Subcutaneous adipose tissue (tissue), 4 donors: ENCODE data around the gene FZD1. TPM values are rescaled to one million over a fixed set of nuclear protein-coding genes. Genes with fewer than 3 reads are reported as not detected.

Experiments used
- total RNA-seq, 4 donors: library from RNA; depleted of rRNA; stranded (reverse); fragments of >200 nt; gene quantifications; one replicate each; pipeline ENCODE4 v1.1.0, GENCODE V29; 2016
- TF ChIP-seq, protein P1 (sequence below): fragments of 450-650 bp; IDR thresholded peaks from one replicate; pipeline ENCODE4 v1.5.1; 2016; ENCODE audit warnings: low read depth, mild to moderate bottlenecking, control low read depth, antibody characterized with exemption, moderate library complexity

Gene FZD1
- 10 to 100 TPM in 1 of 4 donors, 1 to 10 TPM in 3; 5.7 to 11.9 (median 7.9) TPM for total RNA-seq

DNA sequence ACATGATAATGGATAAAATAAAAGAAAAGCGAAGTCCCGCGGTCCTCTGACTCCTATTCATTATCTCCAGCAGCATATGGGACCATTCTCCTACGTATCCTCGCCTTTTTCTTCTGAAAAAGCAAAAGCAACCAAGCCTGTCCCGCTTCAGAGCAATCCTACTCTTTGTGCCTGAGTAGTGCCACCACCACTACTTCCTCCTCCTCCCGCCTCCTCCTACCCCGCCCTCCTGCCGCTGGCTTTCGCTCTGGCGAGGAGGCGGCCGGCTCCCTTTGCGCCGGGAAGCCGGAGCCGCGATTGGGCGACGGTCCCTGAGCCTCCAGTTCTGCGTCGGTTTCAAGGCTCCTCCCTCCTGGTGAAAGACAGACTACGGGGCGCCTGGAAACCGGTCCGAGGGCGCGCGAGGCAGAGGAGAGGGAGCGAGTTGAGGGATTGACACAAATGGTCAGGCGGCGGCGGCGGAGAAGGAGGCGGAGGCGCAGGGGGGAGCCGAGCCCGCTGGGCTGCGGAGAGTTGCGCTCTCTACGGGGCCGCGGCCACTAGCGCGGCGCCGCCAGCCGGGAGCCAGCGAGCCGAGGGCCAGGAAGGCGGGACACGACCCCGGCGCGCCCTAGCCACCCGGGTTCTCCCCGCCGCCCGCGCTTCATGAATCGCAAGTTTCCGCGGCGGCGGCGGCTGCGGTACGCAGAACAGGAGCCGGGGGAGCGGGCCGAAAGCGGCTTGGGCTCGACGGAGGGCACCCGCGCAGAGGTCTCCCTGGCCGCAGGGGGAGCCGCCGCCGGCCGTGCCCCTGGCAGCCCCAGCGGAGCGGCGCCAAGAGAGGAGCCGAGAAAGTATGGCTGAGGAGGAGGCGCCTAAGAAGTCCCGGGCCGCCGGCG lies at the start of gene FZD1:
Gene FZD1 (plus strand): TSS at position 388 of the 878 bp plus-strand sequence. CDS start 448 bp downstream, at position 836.
- TF ChIP-seq, protein P1, sequence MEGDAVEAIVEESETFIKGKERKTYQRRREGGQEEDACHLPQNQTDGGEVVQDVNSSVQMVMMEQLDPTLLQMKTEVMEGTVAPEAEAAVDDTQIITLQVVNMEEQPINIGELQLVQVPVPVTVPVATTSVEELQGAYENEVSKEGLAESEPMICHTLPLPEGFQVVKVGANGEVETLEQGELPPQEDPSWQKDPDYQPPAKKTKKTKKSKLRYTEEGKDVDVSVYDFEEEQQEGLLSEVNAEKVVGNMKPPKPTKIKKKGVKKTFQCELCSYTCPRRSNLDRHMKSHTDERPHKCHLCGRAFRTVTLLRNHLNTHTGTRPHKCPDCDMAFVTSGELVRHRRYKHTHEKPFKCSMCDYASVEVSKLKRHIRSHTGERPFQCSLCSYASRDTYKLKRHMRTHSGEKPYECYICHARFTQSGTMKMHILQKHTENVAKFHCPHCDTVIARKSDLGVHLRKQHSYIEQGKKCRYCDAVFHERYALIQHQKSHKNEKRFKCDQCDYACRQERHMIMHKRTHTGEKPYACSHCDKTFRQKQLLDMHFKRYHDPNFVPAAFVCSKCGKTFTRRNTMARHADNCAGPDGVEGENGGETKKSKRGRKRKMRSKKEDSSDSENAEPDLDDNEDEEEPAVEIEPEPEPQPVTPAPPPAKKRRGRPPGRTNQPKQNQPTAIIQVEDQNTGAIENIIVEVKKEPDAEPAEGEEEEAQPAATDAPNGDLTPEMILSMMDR = no peak

DNA sequence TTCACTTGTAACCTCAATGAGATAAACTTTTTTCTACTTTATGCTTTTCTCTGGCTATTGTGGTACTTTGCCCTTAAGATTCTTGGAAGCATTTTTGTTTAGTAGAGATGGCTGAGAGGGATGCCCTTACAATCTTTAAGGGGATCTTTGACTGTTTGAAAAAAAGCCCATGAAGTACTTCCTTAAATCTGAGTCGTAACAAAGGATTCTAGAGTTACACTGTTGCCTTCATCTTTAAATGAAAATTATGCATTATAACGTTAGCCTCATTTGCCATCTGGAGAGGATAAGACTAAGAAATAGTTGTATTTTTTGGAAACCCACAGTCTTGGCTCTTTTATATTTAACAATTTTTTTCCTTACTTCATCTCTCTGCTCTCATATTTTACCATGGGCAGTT lies 37.8 kb upstream of the FZD1 start:
- TF ChIP-seq, protein P1 = no peak

DNA sequence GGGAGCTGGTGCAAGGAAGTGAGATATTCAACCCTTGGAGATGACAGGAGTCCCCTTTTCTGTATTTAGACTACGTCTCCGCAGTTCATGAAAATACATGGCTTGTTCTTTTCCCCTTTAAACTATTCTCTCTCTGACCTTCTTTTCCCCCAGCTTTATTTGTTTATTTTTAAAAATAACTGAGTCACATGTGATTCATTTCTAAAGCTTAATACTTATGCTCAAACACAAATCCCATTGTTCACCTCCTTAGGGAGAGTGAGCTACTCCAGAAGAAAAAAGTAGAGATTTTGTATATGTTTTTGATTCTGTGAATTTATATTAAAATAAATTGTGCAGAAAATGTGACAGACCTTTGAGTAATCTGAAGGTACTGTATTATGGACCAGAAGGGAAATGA lies 35.9 kb upstream of the FZD1 start:
- TF ChIP-seq, protein P1 = no peak

DNA sequence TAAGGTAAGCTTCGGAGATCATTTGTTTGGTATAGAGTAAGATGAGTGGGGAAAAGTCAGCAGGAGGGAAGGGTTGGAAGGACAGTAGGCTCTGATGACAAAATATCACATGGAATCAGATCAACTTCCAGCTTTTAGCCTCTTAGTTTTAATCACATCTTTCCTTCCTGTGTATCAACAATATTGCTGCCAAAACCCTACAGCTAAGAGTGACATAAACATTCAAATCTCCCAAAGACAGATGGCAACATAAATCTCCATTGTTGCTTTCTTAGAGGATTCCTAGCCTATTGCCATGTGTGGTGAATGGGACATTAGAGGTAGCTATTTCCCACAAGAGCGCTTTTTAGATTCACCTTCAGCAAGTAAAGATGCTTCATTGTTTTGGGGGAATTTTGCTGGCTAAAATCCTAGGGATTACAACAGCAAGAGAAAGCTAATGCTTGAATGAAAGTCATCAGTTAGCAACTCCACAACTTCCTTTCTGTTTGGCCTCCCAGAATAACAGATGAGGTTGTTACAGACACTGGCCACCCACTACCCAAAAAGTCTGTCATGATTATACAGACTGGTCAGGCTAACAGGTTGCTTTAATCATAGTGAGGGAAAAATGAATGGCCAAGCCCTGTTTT lies 35.2 kb upstream of the FZD1 start:
- TF ChIP-seq, protein P1 = no peak

DNA sequence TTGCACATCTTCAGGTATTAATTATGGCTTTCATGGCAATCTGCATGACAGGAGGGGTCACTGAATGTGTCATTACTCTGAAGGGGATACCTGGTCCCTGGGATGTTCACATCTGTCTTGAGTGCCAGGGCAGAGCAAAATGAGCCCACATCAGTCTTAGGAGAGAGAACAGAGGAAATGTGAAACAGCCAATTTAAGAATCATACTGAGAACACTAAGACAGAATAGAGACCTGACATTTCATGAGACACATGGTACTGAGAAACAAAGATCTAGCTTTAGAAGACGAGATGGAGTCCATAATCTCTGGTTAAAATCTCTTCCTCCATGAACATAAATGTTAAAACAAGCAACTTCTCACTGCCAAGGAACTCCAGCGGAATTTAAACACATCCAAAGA lies 34.1 kb upstream of the FZD1 start:
- TF ChIP-seq, protein P1 = no peak

DNA sequence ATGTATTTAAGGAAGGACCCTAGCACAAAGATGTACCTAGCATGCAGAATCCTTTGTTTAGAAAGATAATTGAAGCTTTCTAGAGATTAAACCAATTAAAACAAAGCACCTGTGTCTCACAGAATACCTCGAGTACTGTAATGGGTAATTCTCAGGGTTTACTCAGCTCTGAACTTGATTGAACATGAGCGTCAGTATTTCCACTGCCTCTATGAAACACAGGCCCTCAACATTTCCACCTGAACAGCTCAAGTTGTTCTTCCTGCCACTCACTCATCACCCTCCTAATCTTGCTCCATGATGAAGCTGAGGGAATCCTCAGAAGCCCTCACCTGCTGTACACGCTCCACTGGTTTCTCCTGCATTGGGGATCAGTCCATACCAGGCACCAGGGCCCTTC lies 33.7 kb upstream of the FZD1 start:
- TF ChIP-seq, protein P1 = no peak

DNA sequence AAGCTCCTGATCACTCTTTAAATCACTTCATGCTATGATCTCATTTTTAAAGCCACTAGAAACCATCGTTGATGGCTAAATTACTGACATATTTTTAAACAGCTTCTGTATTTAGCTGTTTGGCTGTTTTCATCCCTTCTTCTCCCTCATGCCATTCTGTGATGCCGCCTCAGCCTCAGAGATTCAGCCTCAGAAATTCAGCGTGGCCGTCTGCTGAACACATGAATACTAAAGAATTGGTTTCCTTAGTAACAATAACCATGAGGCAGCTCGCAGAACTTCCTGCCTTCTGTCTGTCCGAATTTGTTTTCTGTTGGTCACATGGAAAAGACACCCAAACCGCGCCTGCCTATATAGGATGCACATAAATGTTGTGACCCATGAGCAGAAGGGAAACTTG lies 31.0 kb upstream of the FZD1 start:
- TF ChIP-seq, protein P1 = no peak
